H9 (cell line): ENCODE measurements around the gene KLHL3. TPM values are rescaled to one million over a fixed set of nuclear protein-coding genes. Genes with fewer than 3 reads are reported as not detected.

Experiments
- DNase-seq: peaks from one replicate; pipeline ENCODE4 v3.0.0-alpha.2; 2017
- H2AFZ ChIP-seq: one replicate; pipeline ENCODE4 v1.6.1; 2013; ENCODE audit warnings: mild to moderate bottlenecking, low read length, control low read depth, moderate library complexity
- H2AK5ac ChIP-seq: 2 replicates; pipeline ENCODE4 v1.6.1; 2013; ENCODE audit warnings: low read length, control low read depth, mixed read lengths; ENCODE audit not compliant: insufficient read length
- H2BK120ac ChIP-seq: one replicate; pipeline ENCODE4 v1.6.1; 2013; ENCODE audit warnings: low read depth, mild to moderate bottlenecking, low read length, control low read depth, inconsistent platforms; ENCODE audit not compliant: poor library complexity, severe bottlenecking
- H2BK12ac ChIP-seq: 2 replicates; pipeline ENCODE4 v1.6.1; 2013; ENCODE audit warnings: low read length, control low read depth, mixed read lengths, low read depth; ENCODE audit not compliant: insufficient read length
- H2BK15ac ChIP-seq: 2 replicates; pipeline ENCODE4 v1.6.1; 2013; ENCODE audit warnings: low read depth, low read length, control low read depth
- H2BK20ac ChIP-seq: one replicate; pipeline ENCODE4 v1.6.1; 2013; ENCODE audit warnings: low read depth, mild to moderate bottlenecking, low read length, control low read depth, inconsistent platforms; ENCODE audit not compliant: poor library complexity, severe bottlenecking
- H2BK5ac ChIP-seq: 2 replicates; pipeline ENCODE4 v1.6.1; 2013; ENCODE audit warnings: low read length, control low read depth, mixed read lengths; ENCODE audit not compliant: insufficient read length
- H3K14ac ChIP-seq: 2 replicates; pipeline ENCODE4 v1.6.1; 2013; ENCODE audit warnings: low read length, control low read depth; ENCODE audit not compliant: insufficient read depth
- H3K18ac ChIP-seq: 2 replicates; pipeline ENCODE4 v1.6.1; 2013; ENCODE audit warnings: low read depth, mild to moderate bottlenecking, mixed read lengths, low read length, control low read depth; ENCODE audit not compliant: insufficient read length
- H3K23ac ChIP-seq: 2 replicates; pipeline ENCODE4 v1.6.1; 2013; ENCODE audit warnings: low read length, control low read depth, mixed read lengths, low read depth; ENCODE audit not compliant: insufficient read length
- H3K23me2 ChIP-seq: 2 replicates; pipeline ENCODE4 v1.6.1; 2013; ENCODE audit warnings: low read depth, mild to moderate bottlenecking, mixed read lengths, low read length, control low read depth; ENCODE audit not compliant: insufficient read length, poor library complexity, severe bottlenecking
- H3K27ac ChIP-seq: 2 replicates; pipeline ENCODE4 v1.5.1; 2013; ENCODE audit warnings: low read length, control low read depth, mixed read lengths, low read depth; ENCODE audit not compliant: insufficient read length
- H3K27me3 ChIP-seq: 2 replicates; pipeline ENCODE4 v1.6.1; 2013; ENCODE audit warnings: low read length, control low read depth, inconsistent platforms; ENCODE audit not compliant: insufficient read depth
- H3K4ac ChIP-seq: 2 replicates; pipeline ENCODE4 v1.6.1; 2013; ENCODE audit warnings: low read depth, mild to moderate bottlenecking, control low read depth, inconsistent platforms, low read length, moderate library complexity
- H3K4me1 ChIP-seq: 2 replicates; pipeline ENCODE4 v1.6.1; 2013; ENCODE audit warnings: low read length, control low read depth, inconsistent platforms; ENCODE audit not compliant: insufficient read depth
- H3K4me2 ChIP-seq: 2 replicates; pipeline ENCODE4 v1.6.1; 2013; ENCODE audit warnings: low read length, control low read depth, mixed read lengths; ENCODE audit not compliant: insufficient read length, insufficient read depth
- H3K56ac ChIP-seq: 2 replicates; pipeline ENCODE4 v1.6.1; 2013; ENCODE audit warnings: low read depth, mild to moderate bottlenecking, mixed read lengths, low read length, control low read depth; ENCODE audit not compliant: insufficient read length
- H3K79me1 ChIP-seq: 2 replicates; pipeline ENCODE4 v1.6.1; 2013; ENCODE audit warnings: low read depth, mild to moderate bottlenecking, moderate library complexity, low read length, control low read depth, inconsistent platforms; ENCODE audit not compliant: insufficient read depth, poor library complexity, severe bottlenecking
- H3K79me2 ChIP-seq: 2 replicates; pipeline ENCODE4 v1.6.1; 2013; ENCODE audit warnings: low read length, control low read depth, inconsistent platforms; ENCODE audit not compliant: insufficient read depth
- H3K9ac ChIP-seq: 2 replicates; pipeline ENCODE4 v1.6.1; 2013; ENCODE audit warnings: low read length, control low read depth, mixed read lengths; ENCODE audit not compliant: insufficient read length; ENCODE audit errors: extremely low read depth
- H3K9me3 ChIP-seq: one replicate; pipeline ENCODE4 v1.6.1; 2013; ENCODE audit warnings: low read depth, low read length, inconsistent platforms; ENCODE audit not compliant: control insufficient read depth
- H3T11ph ChIP-seq: one replicate; pipeline ENCODE4 v1.6.1; 2013; ENCODE audit warnings: mild to moderate bottlenecking, low read length, control low read depth, inconsistent platforms
- H4K20me1 ChIP-seq: one replicate; pipeline ENCODE4 v1.6.1; 2013; ENCODE audit not compliant: control insufficient read depth, insufficient read length, insufficient read depth
- H4K5ac ChIP-seq: 2 replicates; pipeline ENCODE4 v1.6.1; 2013; ENCODE audit warnings: low read depth, mild to moderate bottlenecking, mixed read lengths, low read length, control low read depth; ENCODE audit not compliant: insufficient read length
- H4K8ac ChIP-seq: replicated peaks from 2 replicates; pipeline ENCODE4 v1.6.1; 2013; ENCODE audit warnings: low read length, control low read depth, mixed read lengths, low read depth; ENCODE audit not compliant: insufficient read length
- H4K91ac ChIP-seq: 2 replicates; pipeline ENCODE4 v1.6.1; 2013; ENCODE audit warnings: low read depth, mild to moderate bottlenecking, moderate library complexity, mixed read lengths, low read length, control low read depth; ENCODE audit not compliant: insufficient read length
- H3K27ac Mint-ChIP-seq, 3 experiments: 2 replicates in 2 of 3; 3 replicates in 1 of 3; pipeline ENCODE4 v1.8.0; 2020 to 2021; ENCODE audit warnings: mixed read lengths in 3 of 3, mild to moderate bottlenecking in 1 of 3, moderate library complexity in 1 of 3
- H3K27me3 Mint-ChIP-seq: 2 replicates; pipeline ENCODE4 v1.8.0; 2021; ENCODE audit warnings: low read depth, mild to moderate bottlenecking, moderate library complexity, mixed read lengths
- H3K36me3 Mint-ChIP-seq, 3 experiments: 2 replicates in 2 of 3; 3 replicates in 1 of 3; pipeline ENCODE4 v1.8.0; 2020 to 2021; ENCODE audit warnings: low read depth in 3 of 3, mixed read lengths in 3 of 3; ENCODE audit not compliant: insufficient read depth in 1 of 3
- H3K4me1 Mint-ChIP-seq, 2 experiments: 2 replicates each; pipeline ENCODE4 v1.8.0; 2020; ENCODE audit warnings: mixed read lengths in 2 of 2
- H3K4me3 Mint-ChIP-seq, 2 experiments: 2 replicates in 1 of 2; 3 replicates in 1 of 2; pipeline ENCODE4 v1.8.0; 2020 to 2021; ENCODE audit warnings: mild to moderate bottlenecking in 2 of 2, mixed read lengths in 2 of 2, moderate library complexity in 1 of 2
- H3K9me3 Mint-ChIP-seq, 2 experiments: 2 replicates in 1 of 2; 3 replicates in 1 of 2; pipeline ENCODE4 v1.8.0; 2020; ENCODE audit warnings: mild to moderate bottlenecking in 2 of 2, mixed read lengths in 2 of 2, moderate library complexity in 1 of 2
- WGBS: extraction: QIAGEN DNeasy Blood & Tissue Kit; methylation state at CpG from one replicate; pipeline ENCODE4 v1.1.7; 2013; ENCODE audit warnings: missing lambda C conversion rate, low lambda C conversion rate, mixed read lengths; ENCODE audit not compliant: insufficient read length; ENCODE audit errors: extremely low coverage; 5-methylcytosine and 5-hydroxymethylcytosine counted together
- total RNA-seq: library from RNA; stranded (reverse); gene quantifications from 2 replicates; pipeline ENCODE4 v1.2.1, GENCODE V29; 2021
- TF ChIP-seq, protein P1 (sequence below): fragments of 200-600 bp; sonication (generic); conservative IDR thresholded peaks from 3 replicates; pipeline ENCODE4 v1.8.0; 2021; ENCODE audit warnings: antibody characterized with exemption, mild to moderate bottlenecking

Gene KLHL3
- total RNA-seq, 1 experiment from 2014 or later = 12.8 TPM

DNA sequence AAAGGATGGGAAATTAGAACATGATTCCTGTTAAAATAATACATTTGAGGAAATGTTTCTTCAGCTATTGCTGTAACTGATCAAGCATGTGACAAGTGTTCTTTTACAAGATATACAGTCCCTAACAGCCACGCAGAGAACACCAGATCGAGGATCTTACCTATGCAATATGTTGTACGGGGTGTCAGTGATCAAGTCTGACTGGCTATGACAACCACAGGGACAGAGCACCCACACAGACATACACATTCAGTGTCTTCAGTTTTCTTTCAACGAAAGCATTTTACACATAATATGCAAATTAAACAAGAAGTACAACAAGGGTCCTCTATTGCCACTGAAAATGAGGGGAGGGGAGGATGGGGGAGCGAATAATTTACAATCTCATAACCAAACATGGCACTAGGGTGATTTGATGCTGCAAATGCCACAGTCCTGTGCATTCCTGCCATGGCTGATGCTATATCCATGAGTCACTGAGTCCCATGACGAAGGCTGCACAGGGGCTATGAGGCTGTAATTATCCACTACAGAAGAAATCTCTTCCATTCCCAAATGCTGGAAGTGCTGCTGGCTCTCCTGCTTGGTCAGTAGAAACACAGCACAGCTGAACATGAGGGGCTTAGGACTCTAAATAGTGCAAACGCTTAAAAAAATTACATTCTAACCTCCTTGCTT is 118.2 kb downstream of the KLHL3 start:
- H2BK5ac ChIP-seq = no peak overlapping the region
- no peak overlapping the region for H2AK5ac ChIP-seq
- H3K18ac ChIP-seq = no peak overlapping the region
- H3K4me2 ChIP-seq = no peak overlapping the region
- no peaks in the 10 kb centered on the region for H3K9me3 ChIP-seq
- no peaks in the 10 kb centered on the region for H3K4me1 ChIP-seq
- H2BK20ac ChIP-seq = no peak overlapping the region
- no peak overlapping the region for H4K8ac ChIP-seq
- H3K79me1 ChIP-seq = no peaks in the 10 kb centered on the region
- H3K23me2 ChIP-seq = no peaks in the 10 kb centered on the region
- H3K9me3 Mint-ChIP-seq = no peaks in the 10 kb centered on the region
- H3K4me1 Mint-ChIP-seq = no peaks in the 10 kb centered on the region; a peak in 1 of 4 replicates
- no peak overlapping the region for H4K91ac ChIP-seq
- no peak overlapping the region for H3K14ac ChIP-seq
- H4K5ac ChIP-seq = no peak overlapping the region
- no peak overlapping the region for H3T11ph ChIP-seq
- H3K9ac ChIP-seq = no peak overlapping the region
- H3K23ac ChIP-seq = no peak overlapping the region
- no peak overlapping the region for H3K4me3 Mint-ChIP-seq
- no CpG with 5 or more reads among the region's 7 CpGs for WGBS
- TF ChIP-seq, protein P1, sequence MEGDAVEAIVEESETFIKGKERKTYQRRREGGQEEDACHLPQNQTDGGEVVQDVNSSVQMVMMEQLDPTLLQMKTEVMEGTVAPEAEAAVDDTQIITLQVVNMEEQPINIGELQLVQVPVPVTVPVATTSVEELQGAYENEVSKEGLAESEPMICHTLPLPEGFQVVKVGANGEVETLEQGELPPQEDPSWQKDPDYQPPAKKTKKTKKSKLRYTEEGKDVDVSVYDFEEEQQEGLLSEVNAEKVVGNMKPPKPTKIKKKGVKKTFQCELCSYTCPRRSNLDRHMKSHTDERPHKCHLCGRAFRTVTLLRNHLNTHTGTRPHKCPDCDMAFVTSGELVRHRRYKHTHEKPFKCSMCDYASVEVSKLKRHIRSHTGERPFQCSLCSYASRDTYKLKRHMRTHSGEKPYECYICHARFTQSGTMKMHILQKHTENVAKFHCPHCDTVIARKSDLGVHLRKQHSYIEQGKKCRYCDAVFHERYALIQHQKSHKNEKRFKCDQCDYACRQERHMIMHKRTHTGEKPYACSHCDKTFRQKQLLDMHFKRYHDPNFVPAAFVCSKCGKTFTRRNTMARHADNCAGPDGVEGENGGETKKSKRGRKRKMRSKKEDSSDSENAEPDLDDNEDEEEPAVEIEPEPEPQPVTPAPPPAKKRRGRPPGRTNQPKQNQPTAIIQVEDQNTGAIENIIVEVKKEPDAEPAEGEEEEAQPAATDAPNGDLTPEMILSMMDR = no peak
- no peak overlapping the region for H3K56ac ChIP-seq
- no peak overlapping the region for H2BK15ac ChIP-seq
- H3K36me3 Mint-ChIP-seq = peaks cover 0 to 5% (median 0%) of the 10 kb centered on the region in 3 experiments; a peak in 3 of 7 replicates
- H2BK12ac ChIP-seq = no peak overlapping the region
- H2BK120ac ChIP-seq = no peak overlapping the region
- no peaks in the 10 kb centered on the region for H3K27me3 ChIP-seq
- no peak overlapping the region for H3K27ac ChIP-seq
- H2AFZ ChIP-seq = no peak overlapping the region
- H3K27ac Mint-ChIP-seq = no peak overlapping the region
- H3K79me2 ChIP-seq = no peaks in the 10 kb centered on the region
- no peak overlapping the region for H3K4ac ChIP-seq
- H4K20me1 ChIP-seq = no peaks in the 10 kb centered on the region
- no peak for DNase-seq
- H3K27me3 Mint-ChIP-seq = no peaks in the 10 kb centered on the region
